GM21825 (cell line): ENCODE data around the gene NFKB1.
"Not testable (repeated sequence)": the region's sequence is repeated elsewhere in the genome, so short reads cannot be mapped to it uniquely, and the experiment has no call there.

ENCODE experiments used
- ATAC-seq: cut with Tn5 transposase; IDR thresholded peaks from one replicate; pipeline ENCODE4 v1.9.1; 2021; ENCODE audit warnings: mild to moderate bottlenecking, moderate library complexity; ENCODE audit not compliant: unreplicated experiment

The NFKB1 gene

DNA sequence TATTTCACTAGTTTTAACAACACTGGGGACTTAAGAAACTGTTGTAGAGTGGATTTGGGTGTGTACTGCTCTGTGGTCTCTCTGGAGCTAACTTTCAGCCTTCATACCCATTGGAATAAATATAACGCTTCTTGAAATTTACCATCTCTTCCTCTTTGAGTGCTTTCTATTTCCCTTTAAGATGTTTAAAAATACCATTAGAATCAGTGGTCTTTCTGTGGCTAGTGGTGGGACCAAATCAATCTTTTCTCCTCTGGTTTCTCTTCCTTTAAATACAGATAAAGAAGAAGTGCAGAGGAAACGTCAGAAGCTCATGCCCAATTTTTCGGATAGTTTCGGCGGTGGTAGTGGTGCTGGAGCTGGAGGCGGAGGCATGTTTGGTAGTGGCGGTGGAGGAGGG, 92.0 kb downstream of the NFKB1 start:
- no peak for ATAC-seq

DNA sequence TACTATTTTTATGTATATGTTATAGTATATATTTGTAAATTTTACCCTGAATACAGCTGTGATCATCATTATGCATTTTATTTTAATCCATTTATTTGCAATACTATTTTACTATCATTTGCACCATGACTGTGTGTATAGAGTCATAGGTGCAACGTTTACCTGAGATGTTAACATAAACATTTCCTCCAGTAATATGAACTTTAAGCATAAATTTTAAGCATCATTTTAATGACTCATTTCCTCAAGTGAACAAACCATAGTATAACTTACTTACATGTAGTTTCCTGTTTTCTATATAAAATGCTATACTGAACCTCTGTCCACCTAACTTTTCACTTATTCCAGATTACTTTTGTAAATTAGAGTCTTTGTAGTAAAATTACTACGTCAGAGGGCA, 92.8 kb downstream of the NFKB1 start:
- no peak for ATAC-seq

DNA sequence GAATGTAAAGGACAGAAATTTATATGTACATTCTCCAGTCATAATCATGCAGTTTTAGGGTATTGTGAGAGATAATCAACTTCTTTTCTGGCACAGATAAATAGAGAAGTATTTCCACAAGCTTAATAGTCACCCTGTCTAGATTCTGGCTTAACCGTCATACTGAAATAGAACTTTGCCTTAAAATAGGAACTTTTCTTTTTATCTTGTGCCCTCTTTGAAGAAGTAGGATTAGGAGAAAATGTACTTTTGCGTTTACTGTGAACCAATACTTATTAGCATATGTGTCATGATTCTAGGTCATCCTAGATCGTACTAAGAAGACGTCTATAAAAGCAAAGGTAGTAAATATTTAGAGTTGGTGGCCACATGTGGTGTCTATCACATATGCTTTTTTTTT, 95.4 kb downstream of the NFKB1 start:
- ATAC-seq, result no peak

DNA sequence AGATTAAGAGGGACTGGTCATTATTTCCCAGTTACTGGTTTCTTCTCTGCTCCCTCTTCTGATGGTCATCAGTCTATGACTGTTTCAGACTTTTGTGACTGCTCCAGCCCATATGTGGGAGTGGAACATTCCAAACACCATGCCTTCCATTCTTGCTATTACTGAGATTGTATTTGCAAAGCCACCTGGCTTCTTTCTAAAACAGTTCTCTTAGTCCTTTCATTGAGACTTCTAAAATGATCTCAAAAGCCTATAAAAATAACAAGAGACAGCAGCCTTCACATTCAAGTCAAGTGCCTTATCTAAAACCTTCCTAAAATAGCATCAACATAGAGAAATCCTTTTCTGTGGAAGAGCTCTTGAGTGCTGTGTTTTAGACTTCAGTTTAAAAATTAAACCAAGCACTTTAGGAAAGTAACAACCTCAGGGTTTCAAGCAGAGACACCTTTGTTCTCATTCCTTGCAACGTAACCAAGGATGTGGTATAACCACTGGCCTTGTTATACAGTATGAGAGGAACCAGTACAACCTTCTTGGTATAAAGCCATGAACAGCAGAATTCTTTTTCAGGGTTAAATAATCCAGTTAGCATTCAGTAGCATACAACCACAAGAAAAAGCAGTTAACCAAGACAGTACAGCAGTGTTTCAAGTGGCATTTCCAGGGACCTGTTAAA, 97.1 kb downstream of the NFKB1 start:
- peak; percentile 87 for ATAC-seq

DNA sequence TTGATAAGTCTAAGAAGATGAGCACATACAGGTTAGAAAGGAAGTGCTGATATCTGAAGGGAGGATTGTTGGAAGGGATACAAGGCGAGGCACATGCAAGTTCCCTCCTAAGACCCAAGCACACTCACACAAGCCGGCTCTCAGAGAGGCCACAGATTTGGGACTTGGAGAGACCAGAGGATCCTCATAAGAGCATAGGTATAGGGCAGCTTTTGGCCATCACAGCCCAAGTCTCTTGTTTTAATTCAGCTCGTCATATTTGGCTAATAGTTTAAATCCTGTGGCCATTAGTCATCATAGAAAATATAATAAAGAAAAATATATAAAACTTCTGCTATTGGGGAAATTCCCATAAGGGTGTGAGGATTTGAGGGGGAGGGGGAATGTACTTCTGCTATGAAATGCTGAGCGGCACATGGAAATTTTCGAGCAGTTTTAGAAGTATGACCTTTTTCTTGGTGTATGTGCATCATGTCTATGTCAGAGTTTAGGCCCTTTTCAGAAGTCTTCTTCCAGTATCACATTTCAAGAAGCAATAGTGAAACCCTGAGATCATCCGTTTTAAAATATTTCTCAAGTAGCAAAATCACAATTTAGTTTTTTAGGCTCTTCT, 97.7 kb downstream of the NFKB1 start:
- peak; percentile 30 for ATAC-seq

DNA sequence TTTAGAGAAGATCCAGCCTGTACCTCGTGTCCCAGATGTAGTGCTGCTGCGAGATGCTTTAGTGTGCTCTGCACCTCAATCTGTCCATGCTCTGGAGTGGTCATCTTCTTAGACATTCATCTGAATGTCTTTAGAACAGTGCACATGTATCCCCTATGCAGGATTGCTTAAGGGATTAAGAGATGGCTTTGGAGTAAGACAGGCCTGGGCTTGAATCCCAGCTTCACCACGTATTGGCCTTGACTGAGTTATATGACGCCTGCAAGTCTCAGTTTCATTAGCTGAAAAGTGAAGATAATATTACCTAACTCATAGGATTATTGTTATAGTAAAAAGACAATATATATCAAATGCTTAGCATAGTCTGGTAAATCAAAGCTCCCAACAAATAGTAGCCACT, 98.3 kb downstream of the NFKB1 start:
- ATAC-seq, result no peak

DNA sequence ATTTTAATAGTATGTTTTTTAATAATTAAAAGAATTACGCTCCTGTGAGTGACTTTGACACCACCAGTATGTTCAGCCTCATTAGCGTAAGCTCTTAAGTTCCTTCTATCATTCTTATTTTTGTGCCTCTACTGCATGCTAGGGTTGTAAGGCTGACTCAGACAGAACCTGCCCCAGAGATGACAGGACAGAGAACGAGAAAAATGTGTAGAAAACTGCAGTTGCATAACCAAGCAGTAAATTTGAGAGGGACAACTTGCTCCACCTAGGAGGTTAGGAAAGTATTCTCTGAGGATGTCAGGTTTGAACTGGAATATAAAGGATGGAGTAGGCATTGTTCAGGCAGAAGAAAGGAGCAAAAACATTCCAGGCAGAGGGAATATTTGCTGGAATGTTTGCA, 98.7 kb downstream of the NFKB1 start:
- no peak for ATAC-seq

DNA sequence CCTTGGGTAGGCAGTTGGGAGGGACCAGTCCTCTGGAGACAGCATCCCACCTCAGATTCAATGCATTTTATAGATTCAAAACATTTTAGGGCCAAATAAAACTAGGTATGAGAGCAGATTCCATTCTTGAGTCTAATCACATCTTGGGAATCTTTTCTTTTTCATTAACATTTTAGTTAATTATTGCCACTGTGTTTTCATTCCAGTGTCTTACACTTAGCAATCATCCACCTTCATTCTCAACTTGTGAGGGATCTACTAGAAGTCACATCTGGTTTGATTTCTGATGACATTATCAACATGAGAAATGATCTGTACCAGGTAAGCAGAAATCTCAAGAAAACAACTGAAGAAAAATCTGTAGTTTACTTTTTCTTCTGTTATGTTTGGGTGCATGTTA, 99.5 kb downstream of the NFKB1 start:
- no peak for ATAC-seq

DNA sequence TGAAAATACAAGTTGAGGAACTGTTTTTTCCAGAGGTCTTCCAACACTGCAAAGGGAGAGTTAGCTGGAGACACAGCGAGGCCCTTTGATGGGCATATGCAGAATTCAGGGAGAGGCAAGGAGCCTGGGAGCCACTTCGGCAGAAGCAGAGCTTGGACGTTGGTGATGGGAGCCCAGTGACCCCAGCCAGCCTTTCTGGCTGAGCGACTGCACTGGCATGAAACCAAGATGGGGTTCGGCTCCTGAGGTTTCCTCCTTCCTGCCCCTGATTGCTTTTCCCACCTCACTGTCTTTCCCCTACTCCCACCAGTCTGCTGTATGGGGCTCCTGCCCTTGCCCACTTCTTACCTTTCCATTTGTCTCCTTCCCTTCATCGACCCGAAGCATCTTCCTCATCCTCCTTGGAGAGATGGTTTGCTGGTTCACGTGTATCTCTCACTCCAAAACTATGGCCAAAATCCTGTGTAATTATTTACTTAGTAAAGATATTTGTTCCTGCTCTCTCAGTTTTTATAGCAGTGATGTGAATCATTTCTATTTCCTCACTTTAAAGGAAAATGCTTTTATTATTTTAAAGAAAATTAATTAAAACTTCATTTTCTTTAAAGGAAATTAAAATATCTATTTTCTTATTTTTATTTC, 100.5 kb downstream of the NFKB1 start:
- no peak for ATAC-seq

DNA sequence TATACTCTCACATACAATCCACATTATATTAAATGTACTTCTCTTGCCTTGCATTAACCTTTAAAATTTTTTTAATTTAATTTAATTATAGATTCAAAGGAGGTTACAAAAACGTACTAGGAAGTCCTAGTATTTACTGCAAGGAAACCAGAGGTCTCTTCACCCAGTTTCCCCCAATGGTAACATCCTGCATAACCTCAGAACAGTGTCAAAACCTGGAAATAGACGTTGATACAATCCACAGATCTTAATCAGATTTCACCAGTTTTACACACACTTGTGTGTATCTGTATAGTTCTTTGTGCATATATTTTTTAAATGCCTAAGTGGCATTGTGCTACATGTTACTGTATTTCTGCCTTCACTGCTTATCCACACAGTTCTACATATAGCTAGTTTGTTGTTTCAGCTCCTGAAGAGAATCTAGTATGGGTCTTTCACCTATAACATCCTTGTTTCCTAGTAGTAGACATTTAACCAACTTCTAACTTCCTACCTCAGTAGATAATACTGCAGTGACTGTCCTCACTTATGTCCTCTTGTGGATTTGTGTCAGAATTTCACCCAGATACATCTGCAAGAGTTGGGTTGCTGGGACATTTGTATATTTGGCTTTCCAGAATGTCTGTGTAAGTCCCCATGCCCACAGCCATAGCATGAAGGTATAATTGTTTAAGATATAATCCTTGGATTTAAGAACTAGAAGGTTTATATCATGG, 103.2 kb downstream of the NFKB1 start:
- ATAC-seq, result no peak

DNA sequence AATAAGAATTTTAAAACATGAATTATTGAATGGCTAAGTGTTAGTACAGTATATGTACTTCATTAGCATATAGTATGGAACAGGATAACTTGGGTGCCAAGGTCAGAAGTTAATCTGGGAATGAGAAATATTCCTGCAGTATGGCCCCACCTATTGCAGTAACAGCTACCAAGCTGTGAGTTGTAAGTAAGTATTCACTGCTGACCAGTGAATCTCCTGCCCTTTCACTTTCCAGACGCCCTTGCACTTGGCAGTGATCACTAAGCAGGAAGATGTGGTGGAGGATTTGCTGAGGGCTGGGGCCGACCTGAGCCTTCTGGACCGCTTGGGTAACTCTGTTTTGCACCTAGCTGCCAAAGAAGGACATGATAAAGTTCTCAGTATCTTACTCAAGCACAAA, 105.1 kb downstream of the NFKB1 start:
- ATAC-seq, result no peak

DNA sequence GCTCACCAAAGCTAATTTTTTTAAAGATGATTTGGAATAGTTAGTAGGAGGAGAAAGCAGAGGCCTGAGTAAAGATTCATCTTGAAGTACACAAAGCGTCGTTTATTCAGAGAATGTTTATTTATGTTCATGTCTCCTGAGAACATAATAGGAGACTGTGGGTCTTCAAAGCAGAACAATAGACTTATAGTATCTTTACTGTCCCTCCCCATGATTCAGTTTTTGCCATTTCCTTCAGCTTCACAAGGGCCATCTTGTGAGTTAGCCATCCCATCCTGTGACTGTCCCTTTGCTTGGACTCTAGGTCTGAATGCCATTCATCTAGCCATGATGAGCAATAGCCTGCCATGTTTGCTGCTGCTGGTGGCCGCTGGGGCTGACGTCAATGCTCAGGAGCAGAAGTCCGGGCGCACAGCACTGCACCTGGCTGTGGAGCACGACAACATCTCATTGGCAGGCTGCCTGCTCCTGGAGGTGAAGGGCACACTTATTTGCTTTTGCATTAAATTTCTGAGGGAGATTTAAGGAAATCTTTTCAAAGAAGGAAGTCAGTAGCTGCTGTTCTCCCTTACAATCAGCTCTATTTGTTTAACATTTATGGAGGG, 105.8 kb downstream of the NFKB1 start:
- no peak for ATAC-seq

DNA sequence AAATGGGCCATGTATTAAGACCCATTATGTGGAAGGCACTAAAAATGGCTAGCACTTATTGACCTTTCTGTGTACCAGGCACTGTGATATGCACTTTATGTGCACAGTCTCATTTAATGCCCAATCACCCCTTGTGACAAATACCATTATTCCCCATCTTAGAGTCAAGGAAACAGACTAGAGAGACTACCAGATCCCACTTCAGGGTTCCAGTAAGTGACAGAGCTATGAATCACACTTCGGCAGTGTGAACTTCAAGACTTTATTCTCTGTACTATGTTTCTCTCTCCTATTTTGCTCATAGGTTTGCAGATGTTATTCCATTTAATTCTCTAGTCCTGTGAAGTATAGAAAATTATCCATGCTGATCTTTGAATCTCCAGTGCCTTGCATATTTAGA, 107.0 kb downstream of the NFKB1 start:
- ATAC-seq, result no peak

DNA sequence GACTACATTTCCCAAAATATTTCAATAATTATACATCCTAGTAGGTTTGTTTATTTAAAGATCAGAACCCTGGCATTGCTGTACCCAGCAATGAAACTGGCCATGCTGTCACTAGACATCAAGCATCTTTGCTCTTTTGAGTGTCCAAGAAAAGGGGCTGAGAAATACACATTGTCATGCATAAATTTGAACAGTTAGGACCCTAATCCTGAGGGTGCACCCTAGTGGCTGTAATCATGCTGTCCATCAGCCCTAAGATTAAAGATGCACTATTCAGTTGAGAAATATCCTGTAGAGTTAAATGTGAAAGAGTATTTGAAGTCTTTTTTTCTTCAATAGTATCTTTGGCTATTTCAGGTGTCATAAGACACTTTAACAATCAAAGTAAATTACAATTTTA, 108.8 kb downstream of the NFKB1 start:
- ATAC-seq, result no peak

DNA sequence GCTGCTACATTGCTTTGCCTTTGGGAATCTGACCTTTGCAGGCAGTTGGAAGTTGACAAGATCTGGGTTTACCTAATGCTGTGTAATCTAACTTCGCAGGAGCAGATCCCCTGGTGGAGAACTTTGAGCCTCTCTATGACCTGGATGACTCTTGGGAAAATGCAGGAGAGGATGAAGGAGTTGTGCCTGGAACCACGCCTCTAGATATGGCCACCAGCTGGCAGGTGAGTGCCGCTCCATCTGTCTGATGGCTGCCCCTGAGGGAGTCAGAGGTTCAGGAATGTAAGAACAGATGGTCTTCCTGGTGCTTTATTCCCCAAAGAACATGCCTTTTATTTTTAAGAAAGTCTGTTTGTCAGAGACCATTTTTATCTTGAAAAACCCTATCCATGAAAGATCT, 109.3 kb downstream of the NFKB1 start:
- no peak for ATAC-seq

DNA sequence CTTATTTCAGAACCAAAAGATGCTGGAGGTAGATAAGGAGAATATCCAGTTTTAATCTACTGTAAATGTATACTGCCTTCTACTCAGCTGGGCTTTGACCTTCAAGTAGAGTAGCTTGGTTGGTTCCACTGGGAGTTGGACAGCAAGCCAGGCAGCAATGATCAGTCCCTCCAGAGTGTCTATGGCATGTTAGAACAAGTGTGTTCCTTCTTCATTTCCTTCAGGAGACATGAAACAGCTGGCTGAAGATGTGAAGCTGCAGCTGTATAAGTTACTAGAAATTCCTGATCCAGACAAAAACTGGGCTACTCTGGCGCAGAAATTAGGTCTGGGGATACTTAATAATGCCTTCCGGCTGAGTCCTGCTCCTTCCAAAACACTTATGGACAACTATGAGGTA, 111.1 kb downstream of the NFKB1 start:
- no peak for ATAC-seq

DNA sequence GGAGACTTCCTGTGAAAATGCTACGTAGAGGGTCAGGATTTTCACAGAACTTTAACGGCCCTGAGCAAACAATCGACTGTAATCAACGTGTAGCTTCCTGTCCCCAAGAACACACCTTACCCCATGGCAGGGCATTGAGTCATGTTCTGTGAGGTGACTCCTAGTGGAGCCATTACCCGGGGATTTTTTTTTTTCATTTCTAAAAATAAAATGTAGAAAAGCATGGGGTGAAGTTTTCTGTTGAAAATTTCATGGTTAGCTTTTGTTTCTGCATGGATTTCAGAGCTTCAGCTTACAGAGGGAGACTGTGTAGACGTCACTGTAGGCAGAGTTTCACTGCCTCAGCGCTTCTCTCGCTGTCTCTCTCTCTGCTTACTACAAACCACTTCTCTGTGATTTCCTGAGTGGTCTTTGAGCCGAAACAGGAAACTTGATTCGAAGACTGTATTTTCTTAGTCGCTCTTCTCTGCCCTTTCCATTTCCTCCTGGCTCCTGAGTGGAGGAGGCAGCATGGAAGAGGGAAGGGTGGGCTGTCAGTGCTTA, 111.7 kb downstream of the NFKB1 start:
- peak; percentile 44 for ATAC-seq

DNA sequence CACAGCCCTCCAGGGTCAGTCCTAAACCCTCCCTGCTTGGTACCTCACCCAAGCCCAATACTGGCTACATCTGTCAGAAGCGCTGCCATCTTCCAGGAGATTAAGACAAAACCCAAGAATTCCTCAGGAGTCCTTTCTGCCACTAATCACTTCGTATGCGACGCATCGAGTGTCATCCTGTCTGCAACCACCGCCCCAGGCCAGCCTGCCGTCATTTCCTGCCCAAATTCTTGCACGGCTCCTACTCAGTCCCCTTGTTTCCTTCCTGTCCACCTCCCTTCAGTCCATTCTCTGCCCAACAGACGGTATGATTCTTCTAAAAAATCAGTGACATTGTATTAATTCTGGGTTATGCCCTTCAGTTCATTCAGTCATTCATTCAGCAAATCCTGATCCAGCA, 113.6 kb downstream of the NFKB1 start:
- no peak for ATAC-seq

DNA sequence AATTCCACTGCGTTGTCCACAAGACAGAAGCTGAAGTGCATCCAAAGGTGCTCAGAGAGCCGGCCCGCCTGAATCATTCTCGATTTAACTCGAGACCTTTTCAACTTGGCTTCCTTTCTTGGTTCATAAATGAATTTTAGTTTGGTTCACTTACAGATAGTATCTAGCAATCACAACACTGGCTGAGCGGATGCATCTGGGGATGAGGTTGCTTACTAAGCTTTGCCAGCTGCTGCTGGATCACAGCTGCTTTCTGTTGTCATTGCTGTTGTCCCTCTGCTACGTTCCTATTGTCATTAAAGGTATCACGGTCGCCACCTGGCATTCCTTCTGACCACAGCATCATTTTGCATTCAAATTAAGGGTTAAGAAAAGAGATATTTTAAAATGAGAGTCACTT, 115.5 kb downstream of the NFKB1 start:
- ATAC-seq, result no peak

DNA sequence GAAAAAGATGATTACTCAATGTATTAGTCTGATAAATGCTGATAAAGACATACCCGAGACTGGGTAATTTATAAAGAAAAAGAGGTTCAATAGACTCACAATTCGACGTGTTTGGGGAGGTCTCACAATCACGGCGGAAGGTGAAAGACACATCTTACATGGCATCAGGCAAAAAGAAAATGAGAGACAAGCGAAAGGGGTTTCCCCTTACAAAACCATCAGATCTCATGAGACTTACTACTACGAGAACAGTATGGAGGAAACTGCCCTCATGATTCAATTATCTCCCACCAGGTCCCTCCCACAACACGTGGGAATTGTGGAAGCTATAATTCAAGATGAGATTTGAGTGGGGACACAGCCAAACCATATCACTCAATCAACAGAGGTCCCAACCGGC, 117.9 kb downstream of the NFKB1 start:
- not testable (repeated sequence) for ATAC-seq
